Right ventricle myocardium superior (tissue), 1 donor: ENCODE data around the gene GALNT13. TPM values are rescaled to one million over a fixed set of nuclear protein-coding genes. Genes with fewer than 3 reads are reported as not detected.

Experiments used
- ATAC-seq: fragments of 200-7000 bp; cut with Tn5 transposase; one replicate; pipeline ENCODE4 v1.9.1; 2020; ENCODE audit warnings: mild to moderate bottlenecking; ENCODE audit not compliant: poor library complexity
- DNase-seq: peaks from one replicate; pipeline ENCODE4 v3.0.0-alpha.2; 2020
- intact Hi-C: fragments of 100-400 bp; cut with DNase I; formaldehyde crosslinking; loops from one replicate; pipeline ENCODE4 v1.11.2; 2022
- total RNA-seq: library from RNA; stranded (reverse); fragmentation: NEBNext Ultra II Directional; extraction: Animal tissue kit (Norgen Biotek cat#: 25700); gene quantifications from one replicate; pipeline ENCODE4 v1.2.1, GENCODE V29; 2021
- donor health status: DM: no; HTN: yes; CAD: no; lungs with severe emphysema.

GALNT13 gene
- total RNA-seq, 1 donor from 2014 or later, result not detected

- intact Hi-C loops, result no loop called here
- no peak for DNase-seq
- ATAC-seq, result no peak
Observed at GRCh38 chr2:154259030-154259429, 387.3 kb downstream of the GALNT13 start.

- intact Hi-C loops, result no loop called here
- ATAC-seq, result no peak
- DNase-seq, result no peak
Observed at GRCh38 chr2:154261473-154262027, 389.8 kb downstream of the GALNT13 start.

GRCh38 chr2:154263206-154263605, 391.5 kb downstream of the GALNT13 start:
- ATAC-seq (no peak), DNase-seq (no peak)
- intact Hi-C loops, result no loop called here

GRCh38 chr2:154264024-154264423, 392.3 kb downstream of the GALNT13 start:
- intact Hi-C loops, result no loop called here
- DNase-seq (no peak), ATAC-seq (no peak)

- ATAC-seq (no peak), DNase-seq (no peak)
- intact Hi-C loops, result no loop called here
Observed at GRCh38 chr2:154267983-154268382, 396.3 kb downstream of the GALNT13 start.

- no peak for ATAC-seq
- intact Hi-C loops, result no loop called here
- no peak for DNase-seq
Observed at GRCh38 chr2:154280543-154280942, 408.8 kb downstream of the GALNT13 start.

- intact Hi-C loops, result no loop called here
- ATAC-seq (no peak), DNase-seq (no peak)
Observed at GRCh38 chr2:154289870-154290269, 418.1 kb downstream of the GALNT13 start.

- ATAC-seq (no peak), DNase-seq (no peak)
- intact Hi-C loops, result no loop called here
Observed at GRCh38 chr2:154291511-154291910, 419.8 kb downstream of the GALNT13 start.

- intact Hi-C loops, result no loop called here
- no peak for DNase-seq
- no peak for ATAC-seq
Observed at GRCh38 chr2:154291927-154292326, 420.2 kb downstream of the GALNT13 start.

- ATAC-seq (no peak), DNase-seq (no peak)
- intact Hi-C loops, result no loop called here
Observed at GRCh38 chr2:154293864-154294263, 422.1 kb downstream of the GALNT13 start.

GRCh38 chr2:154306266-154306970, 434.7 kb downstream of the GALNT13 start:
- intact Hi-C loops, result no loop called here
- no peak for DNase-seq
- no peak for ATAC-seq

GRCh38 chr2:154307007-154307406, 435.3 kb downstream of the GALNT13 start:
- DNase-seq (no peak), ATAC-seq (no peak)
- intact Hi-C loops, result no loop called here

GRCh38 chr2:154324601-154325000, 452.9 kb downstream of the GALNT13 start:
- intact Hi-C loops, result no loop called here
- DNase-seq (no peak), ATAC-seq (no peak)

- ATAC-seq (no peak), DNase-seq (no peak)
- intact Hi-C loops, result no loop called here
Observed at GRCh38 chr2:154329510-154329909, 457.8 kb downstream of the GALNT13 start.

GRCh38 chr2:154331784-154332183, 460.1 kb downstream of the GALNT13 start:
- intact Hi-C loops, result no loop called here
- no peak for DNase-seq
- ATAC-seq, result no peak

GRCh38 chr2:154336201-154336600, 464.5 kb downstream of the GALNT13 start:
- intact Hi-C loops, result no loop called here
- DNase-seq, result no peak
- no peak for ATAC-seq

GRCh38 chr2:154338352-154338967, 466.7 kb downstream of the GALNT13 start:
- intact Hi-C loops, result no loop called here
- no peak for DNase-seq
- no peak for ATAC-seq

- intact Hi-C loops, result no loop called here
- no peak for ATAC-seq
- no peak for DNase-seq
Observed at GRCh38 chr2:154343282-154343681, 471.6 kb downstream of the GALNT13 start.

- intact Hi-C loops, result no loop called here
- no peak for DNase-seq
- ATAC-seq, result no peak
Observed at GRCh38 chr2:154350911-154351310, 479.2 kb downstream of the GALNT13 start.

GRCh38 chr2:154361276-154361675, 489.6 kb downstream of the GALNT13 start:
- DNase-seq, result no peak
- no peak for ATAC-seq
- intact Hi-C loops, result no loop called here
